GM18867 (cell line): ENCODE results near the gene TFDP2.
"Not testable (repeated sequence)": the region's sequence is repeated elsewhere in the genome, so short reads cannot be mapped to it uniquely, and the experiment has no call there.

ENCODE experiments used
- ATAC-seq: cut with Tn5 transposase; IDR thresholded peaks from one replicate; pipeline ENCODE4 v1.9.1; 2021; ENCODE audit warnings: mild to moderate bottlenecking, moderate library complexity; ENCODE audit not compliant: unreplicated experiment

Gene TFDP2

DNA sequence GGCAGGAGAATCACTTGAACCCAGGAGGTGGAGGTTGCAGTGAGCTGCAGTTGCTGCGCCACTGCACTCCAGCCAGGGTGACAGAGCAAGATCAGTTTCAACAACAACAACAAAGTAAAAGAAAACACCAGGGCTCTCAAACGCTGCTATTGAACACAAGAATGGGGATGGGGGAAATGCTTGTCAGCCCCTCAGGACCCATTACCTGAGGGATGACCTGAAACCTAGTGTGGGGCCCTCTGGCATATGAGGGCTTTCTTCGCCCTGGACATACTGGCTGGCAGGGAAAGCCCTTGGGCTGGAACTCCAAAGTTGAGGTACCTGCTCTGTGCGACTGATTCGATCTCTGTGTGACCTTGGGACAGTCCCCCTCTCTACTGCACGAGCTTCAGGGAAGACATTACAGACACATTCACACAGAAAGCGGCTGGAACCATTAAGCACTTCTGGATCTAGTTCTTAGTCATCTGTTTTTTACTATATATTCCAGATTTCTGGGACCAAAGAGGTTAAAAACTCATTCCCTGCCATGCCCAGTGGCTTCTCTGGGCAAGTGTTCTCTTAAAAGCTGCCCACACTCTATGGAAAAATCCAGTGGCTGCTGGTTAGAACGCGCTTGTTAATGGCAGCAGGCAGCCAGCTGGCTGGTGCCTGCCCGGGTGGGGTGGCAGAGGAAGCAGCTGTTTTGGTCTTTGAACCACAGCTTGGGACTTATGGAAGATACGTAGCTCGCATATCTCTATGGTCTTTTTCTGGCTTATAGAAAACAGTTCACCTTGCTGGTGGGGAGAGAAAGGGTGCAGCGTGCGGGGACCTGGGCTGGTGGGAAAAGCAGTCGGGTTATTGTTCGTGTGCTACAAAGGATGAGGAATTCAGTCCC lies 215.7 kb downstream of the TFDP2 start:
- ATAC-seq: no peak

DNA sequence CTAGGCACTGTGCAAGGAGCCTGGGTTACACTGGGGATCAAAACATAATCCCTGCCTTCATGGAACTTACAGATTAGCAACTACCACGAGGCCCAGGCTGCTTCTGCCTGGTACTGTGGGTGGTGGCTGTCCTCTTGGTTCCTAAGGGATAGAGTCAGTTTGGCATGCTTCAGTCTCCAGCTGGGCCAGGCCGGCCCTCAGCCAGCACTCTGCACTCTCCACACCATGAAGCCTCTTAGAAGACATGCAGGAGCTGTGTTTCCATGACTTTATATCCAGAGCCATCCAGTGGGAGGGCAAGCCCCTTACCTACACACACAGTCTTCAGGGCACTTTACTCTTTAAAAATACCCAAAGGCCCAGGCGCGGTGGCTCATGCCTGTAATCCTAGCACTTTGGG lies 218.5 kb downstream of the TFDP2 start:
- no peak for ATAC-seq

DNA sequence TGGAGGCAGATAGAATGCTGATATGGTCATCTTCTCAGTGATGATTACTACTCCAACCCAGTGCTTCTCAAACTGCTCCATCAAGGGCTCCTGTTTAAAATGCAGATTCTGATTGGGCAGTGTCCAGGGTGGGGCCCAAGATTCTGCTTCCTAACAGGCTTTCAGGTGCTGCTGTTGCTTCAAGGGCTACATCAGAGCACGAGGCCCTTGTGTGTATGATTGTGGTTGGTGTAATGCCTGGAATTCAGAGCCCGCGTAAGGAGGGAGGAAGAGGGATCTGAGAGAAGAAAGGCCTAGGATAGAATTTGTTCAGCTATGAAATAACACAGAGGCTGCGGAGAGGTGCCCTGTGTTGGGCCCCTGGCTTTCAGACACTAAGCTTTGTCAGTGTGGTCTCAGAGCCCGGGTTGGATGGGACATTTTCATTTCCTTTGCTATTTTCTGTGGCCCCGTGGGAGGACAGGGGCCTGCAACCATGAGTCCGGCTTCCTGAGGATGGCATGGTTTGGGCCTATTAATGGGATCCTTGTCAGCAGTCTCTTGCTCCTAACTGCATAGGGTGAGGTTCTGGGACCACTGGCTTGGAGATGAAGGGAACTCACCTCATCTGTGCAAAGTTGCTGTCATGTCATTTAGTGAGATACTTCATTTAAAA lies 219.9 kb downstream of the TFDP2 start:
- ATAC-seq: no peak

DNA sequence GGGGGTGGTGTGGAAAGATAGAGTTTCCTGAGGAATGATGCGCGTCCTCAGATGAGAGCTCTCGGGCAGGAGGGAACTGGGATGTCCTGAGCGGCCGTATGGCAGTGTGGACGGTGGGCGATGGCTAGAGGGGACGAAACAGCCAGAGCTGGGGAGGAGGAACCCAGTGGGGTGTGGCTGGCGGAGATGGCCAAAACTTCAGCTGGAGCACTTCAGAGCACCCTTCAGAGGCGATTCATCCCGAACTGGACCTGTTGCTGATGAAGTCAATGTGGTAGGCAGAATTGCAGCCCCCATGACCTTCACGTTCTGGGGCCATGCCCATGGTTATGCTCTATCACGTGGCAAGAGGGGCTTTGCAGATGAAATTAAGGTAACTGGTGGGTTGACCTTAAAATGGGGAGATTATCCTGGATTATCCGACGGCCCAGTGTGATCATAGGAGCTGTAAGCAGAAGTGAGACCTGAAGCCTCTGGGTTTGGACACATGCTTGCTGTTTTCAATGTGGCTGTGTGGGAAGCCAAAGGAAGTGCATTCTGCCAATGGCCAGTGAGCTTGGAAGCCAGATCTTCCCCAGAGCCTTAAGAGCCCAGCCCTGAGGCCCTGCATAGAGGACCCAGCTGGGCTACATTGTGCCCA lies 220.6 kb downstream of the TFDP2 start:
- ATAC-seq: no peak

DNA sequence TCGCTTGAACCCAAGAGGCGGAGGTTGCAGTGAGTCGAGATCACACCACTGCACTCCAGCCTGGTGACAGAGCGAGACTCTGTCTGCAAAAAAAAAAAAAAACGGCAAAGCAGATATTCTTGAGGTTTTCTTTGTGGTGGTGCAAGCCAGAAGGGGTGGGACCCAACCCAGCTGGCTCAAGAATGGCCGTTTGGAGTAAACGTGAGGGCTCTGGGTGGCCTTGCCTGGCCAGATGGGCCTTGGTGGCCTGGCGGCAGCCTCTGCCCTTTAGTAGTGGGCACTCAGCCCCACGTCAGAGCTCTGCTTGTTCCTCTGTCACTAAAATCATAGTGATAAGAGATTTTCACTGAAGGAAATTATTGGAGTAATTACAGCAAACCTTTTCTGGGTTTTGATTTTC lies 222.4 kb downstream of the TFDP2 start:
- no peak for ATAC-seq

DNA sequence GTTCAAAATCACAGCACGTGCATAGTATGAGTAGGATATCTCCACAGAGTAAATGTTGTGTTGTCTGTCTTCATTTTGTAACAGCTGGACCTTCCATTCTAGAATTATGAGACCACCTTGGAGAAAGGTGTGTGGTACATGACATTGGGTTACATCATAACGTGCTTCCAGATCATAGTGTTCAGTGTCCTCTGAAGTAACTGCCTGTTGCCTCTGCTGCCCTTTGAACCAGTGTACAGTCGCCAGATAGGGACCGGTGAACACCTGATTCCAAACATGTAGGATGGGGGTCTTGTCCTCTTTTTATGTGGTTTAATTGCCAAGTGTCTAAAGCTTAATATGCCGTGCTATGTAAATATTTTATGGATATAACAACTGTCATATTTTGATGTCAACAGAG lies 223.7 kb downstream of the TFDP2 start:
- not testable (repeated sequence) for ATAC-seq

DNA sequence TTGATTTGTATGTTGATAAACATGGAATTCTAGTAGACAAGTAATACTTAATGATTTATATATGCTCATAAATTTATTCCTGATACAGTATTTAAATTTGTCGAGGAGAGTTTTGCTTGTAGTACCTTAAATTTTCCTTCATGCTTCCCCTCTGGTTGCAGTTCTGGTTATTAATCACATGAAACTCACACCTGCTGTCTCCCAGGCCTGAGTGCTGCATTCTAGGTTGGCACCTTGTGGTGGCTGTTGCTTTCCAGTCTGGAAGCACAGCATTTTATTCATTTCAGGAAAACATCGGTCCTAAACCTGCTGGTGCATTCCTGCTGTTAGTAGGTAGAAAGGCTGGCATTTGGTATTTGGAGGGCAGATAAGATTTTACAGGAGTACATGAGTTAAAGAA lies 228.0 kb downstream of the TFDP2 start:
- peak; percentile 57 for ATAC-seq

DNA sequence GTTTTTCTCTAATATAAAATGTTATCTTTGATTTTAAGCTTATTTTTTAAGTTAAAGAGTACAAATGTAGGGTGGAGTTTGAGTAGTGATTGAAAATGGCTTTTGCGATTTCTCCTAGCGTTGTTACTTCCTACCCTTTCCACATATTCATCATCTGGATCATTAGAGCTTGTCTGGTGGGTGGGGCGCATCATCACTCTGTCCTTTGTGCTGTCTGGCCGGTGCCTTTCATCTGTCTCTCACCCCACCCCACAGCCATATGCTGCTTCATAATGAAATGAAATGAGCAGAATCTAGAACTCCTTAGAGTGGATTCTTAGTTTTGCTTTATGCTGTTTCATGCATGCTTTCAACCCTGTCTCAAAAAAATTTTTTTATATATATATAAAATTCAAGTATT lies 228.6 kb downstream of the TFDP2 start:
- no peak for ATAC-seq

DNA sequence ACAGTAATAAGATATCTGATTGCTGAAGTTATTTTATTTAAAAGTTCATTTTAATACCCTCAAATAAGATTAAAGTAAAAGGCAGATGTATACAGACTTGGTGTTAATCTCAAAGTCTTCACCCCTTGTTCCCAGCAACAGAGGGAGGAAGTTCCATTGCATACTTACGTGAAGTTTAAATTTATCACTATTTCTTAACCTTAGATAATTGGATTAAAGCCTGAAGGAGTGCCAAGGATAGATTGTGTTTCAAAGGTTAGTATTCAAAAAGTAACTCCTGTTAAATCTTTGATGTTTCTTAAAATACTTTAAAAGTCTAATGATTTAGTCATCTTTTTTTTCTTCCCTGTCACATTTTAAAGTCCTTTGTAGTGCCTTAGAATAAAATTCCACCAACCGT lies 233.6 kb downstream of the TFDP2 start:
- ATAC-seq: no peak

DNA sequence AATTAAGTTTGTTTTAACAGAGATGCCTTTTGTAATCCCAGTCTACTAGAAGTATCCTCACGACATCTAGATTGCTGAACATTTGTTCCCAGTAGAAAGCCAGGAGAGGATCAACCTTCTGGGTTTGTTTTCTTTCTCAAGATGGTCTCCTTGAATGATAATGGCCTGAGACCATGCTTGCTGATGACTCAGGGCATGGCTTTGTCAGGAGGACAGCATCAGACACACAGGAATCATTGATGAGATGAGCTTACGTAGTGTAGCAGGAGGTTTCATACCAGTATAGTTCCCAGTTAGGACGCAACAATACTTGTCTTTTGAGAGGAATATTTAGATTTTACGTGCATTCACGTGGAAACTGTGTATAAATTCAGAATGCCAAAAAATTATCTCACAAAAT lies 234.3 kb downstream of the TFDP2 start:
- ATAC-seq: no peak

DNA sequence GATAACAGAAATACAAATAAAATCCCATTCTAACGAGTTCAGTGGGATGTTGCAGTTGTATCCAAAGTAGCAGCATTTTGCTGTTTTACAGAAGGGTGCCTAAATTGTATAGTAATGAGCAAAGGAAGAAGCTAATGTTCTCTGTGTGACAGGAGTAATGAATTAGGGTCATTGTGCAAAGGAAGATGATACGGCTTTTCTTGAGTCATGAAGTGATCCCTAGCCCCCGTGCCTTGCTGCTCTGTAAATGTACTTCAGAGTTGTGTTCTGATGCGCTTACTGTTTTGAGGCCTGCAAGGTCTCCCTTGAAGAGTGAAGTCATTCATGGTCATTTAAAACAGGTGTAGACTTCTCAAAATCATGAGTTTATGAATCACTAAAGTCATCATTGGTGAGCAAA lies 235.0 kb downstream of the TFDP2 start:
- ATAC-seq: no peak

DNA sequence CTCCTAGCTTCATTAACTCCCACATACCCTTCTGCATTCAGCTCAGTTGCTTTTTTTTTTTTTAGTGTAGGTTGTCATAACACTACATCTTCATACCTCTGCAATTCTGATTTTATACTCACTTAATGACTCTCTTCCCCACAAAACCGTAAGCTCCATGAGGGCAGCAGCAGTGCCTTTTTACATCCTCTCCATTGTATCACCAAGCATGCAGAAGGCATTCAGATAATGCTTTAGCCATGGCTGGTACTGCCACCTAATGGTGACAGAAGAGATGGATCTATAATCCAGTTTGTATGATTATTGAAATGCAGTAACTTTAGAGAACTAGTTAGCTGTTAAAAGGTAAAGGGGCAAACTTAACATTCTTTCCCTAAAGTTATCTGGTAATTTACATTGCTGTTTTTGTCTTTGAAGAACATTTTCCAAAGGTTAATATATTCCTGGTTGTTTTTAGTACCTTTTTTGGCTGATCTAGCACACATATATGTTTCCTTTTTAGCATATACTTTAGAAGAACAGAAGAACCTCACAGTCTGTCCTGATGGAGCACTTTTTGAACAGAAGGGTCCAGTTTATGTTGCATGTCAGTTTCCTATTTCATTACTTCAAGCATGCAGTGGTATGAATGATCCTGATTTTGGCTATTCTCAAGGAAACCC lies 236.1 kb downstream of the TFDP2 start:
- ATAC-seq: peak; percentile 60

DNA sequence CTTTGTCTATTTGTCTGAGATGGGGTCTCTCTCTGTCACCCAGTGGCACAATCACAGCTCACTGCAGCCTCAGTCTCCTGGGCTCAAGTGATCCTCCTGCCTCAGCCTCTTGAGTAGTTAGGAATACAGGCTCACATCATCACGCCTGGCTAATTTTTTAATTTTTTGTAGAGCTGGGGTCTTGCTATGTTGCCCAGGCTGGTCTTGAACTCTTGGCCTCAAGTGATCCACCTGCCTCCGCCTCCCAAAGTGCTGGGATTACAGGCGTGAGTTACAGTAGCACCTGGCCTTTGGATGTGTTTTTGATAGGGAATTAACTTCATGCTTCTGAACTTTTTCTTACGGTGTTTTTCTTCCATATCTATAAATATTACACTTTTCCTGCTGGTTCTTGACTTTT lies 239.4 kb downstream of the TFDP2 start:
- not testable (repeated sequence) for ATAC-seq

DNA sequence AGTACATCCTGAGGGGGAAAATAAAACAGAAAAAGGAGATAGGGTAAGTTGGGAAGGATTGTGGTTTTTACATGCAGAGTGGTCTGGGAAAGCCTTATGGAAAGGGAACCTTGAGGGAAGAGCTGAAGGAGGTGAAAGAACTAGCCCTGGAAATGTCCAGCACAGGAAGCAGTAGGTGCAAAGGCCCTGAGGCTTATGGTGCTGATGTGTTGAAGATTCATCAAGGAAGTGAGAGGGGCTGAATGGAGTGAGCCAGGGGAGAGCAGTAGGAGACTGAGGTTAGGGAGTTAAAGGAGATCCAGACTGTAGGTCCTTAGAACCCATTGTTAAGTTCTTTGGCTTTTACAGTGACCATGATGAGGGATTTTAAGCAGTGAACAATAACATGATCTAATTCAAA lies 239.9 kb downstream of the TFDP2 start:
- no peak for ATAC-seq

DNA sequence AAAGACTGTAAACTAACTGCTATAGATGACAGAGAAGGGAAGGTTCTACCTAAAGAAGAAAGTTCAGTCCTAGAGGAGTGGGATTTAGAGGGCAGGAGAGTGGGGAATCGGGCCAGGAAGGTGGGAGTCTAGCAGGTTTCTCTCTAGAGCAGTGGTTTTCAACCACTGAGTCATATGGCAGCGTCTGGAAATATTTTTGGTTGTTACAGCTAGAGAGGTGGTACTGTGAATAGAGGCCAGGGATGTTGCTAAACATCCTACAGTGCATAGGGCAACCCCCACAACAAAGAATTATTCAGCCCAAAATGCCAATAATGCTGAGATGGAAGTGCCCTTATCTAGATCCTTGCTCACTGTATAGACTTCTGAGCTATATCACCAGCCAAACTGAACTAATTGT lies 244.2 kb downstream of the TFDP2 start:
- ATAC-seq: no peak

DNA sequence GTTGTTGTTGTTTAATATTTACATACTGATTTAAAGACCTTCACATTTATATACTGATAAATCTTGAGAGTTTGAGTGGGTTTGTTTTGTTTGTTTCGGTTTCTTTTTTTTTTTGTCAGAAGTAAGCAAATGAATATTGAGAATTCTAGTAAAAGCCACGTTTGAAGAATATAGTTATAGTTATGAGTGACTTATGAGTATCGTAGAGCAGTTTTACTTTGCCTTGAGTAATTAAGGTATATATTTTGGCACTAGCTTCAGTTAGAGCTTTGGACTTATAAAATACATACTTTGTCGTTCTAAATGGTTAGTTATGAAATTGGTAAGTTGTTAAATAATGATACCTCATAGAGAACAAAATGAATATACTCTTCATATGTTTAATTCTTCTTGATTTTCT lies 245.1 kb downstream of the TFDP2 start:
- no peak for ATAC-seq

DNA sequence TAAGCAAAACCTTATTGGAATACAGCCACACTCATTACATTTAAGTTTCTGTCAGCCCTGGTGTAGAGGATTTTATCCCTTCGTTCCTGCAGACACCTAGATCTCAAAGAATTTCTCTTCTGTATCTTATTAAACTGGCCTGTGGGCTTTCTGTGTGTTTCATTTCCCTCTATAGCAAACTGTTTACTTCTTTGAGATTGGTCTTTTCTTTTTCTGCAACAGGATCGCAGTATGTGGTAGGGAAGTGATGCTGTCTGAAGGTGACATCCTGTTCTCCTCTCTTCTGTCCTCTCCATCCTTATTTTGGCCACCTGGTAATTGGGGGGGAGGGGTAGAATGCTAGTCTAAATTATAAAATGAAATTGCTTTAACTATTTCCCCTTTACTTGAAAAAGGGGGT lies 247.4 kb downstream of the TFDP2 start:
- ATAC-seq: no peak

DNA sequence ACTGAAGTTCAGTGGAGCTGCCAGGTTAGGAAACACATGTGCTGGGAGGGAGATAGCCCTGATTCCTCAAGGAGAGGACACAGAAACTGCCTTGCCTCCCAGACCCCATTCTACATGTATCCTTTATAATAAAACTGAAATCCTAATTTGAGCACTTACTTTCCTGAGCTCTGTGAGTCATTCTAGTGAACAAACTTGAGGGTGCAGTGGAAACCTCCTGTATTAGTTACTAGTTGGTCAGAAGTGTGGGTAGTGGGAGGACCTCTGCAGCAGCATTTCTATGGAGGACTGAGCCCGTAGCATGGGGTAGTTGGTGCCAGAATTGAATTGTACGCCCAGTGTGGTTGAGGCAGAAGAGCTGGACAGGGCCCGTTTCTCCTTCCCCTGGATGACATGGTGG lies 249.0 kb downstream of the TFDP2 start:
- no peak for ATAC-seq

DNA sequence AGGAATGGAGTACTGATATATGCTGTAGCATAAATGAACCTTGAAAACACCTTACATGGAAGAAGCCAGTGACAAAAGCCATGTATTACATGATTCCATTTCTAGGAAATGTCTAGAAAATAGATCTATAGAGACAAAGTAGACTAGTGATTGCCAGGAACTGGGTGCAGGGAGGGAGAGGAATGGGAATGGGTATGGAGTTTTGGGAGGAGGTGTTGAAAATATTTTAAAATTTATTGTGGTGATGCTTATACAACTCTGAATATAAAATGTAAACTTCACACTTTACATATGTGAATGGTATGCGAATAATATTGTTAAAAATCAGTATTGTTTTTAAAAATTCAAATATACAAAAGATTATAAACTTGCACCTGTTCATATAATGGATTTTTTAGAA lies 250.4 kb downstream of the TFDP2 start:
- ATAC-seq: no peak

DNA sequence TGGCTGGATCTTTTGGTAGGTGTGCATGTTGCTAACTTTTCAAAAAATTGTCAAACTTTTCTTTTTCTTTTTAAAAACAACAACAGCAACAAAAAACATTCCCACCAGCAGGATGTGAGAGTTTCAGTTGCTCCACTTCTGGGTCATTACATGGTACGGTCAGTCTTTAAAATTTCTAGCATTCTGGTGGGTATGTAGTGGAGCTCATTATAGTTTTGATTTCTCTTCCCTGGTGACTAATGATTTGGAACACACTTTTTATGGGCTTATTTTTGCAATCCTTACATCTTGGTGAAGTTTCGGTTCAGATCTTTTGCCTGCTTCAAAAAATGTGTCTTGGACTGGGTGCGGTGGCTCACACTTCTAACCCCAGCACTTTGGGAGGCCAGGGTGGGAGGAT lies 253.6 kb downstream of the TFDP2 start:
- ATAC-seq: no peak

DNA sequence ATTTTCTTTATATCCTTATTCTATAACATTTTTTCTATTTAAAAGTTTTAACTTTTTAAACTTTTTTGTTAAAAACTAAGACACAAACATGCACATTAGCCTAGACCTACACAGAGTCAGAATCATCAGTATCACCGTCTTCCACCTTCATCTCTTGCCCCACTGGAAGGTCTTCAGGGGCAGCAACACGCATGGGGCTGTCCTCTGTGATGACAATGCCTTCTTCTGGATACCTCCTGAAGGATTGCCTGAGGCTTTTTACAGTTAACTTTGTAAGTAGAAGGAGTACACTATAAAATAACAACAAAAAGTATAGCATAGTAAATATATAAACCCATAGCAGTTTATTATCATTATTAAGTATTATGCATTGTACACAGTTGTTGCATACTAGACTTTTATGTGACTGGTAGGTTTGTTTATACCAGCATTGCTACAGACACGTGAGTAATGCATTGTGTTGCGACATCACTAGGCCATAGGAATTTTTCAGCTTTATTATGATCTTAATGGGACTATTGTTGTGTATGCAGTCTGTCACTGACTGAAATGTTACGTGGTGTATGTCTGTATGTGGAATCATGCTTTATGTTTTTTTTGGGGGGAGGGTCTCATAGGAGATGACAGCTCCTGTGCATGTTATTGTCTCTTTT lies 254.7 kb downstream of the TFDP2 start:
- ATAC-seq: no peak
